Neural progenitor cell (in vitro differentiated cells): ENCODE data around the gene JMJD8. TPM values are rescaled to one million over a fixed set of nuclear protein-coding genes. Genes with fewer than 3 reads are reported as not detected.

Experiments
- DNase-seq: peaks from one replicate; pipeline ENCODE4 v3.0.0-alpha.2; 2016; ENCODE audit warnings: low spot score
- H2AFZ ChIP-seq: fragments of 200-600 bp; sonication (generic); replicated peaks from 2 replicates; pipeline ENCODE4 v1.6.1; 2016; ENCODE audit warnings: antibody characterized with exemption
- H3F3A ChIP-seq: fragments of 200-600 bp; sonication (generic); 2 replicates; pipeline ENCODE4 v1.6.1; 2016; ENCODE audit warnings: antibody characterized with exemption, low read depth
- H3K27ac ChIP-seq: fragments of 200-600 bp; sonication (generic); 2 replicates; pipeline ENCODE4 v1.5.1; 2016; ENCODE audit warnings: mild to moderate bottlenecking
- H3K27me3 ChIP-seq: fragments of 200-600 bp; sonication (generic); 2 replicates; pipeline ENCODE4 v1.6.1; 2016; ENCODE audit warnings: mild to moderate bottlenecking, moderate library complexity
- H3K36me3 ChIP-seq: fragments of 200-600 bp; sonication (generic); 2 replicates; pipeline ENCODE4 v1.5.1; 2016
- H3K4me1 ChIP-seq: fragments of 200-600 bp; sonication (generic); 2 replicates; pipeline ENCODE4 v1.6.1; 2016; ENCODE audit warnings: mixed run types
- H3K4me2 ChIP-seq: fragments of 200-600 bp; sonication (generic); 2 replicates; pipeline ENCODE4 v1.6.1; 2016
- H3K4me3 ChIP-seq: fragments of 200-600 bp; sonication (generic); 2 replicates; pipeline ENCODE4 v1.5.1; 2016
- H3K79me2 ChIP-seq: fragments of 200-600 bp; sonication (generic); 2 replicates; pipeline ENCODE4 v1.6.1; 2016; ENCODE audit warnings: low read depth
- H3K9ac ChIP-seq: fragments of 200-600 bp; sonication (generic); 2 replicates; pipeline ENCODE4 v1.6.1; 2016
- H3K9me3 ChIP-seq: fragments of 200-600 bp; sonication (generic); 2 replicates; pipeline ENCODE4 v1.5.1; 2016; ENCODE audit warnings: low read depth
- H4K20me1 ChIP-seq: fragments of 200-600 bp; sonication (generic); 2 replicates; pipeline ENCODE4 v1.6.1; 2016; ENCODE audit warnings: low read depth
- H3K27ac Mint-ChIP-seq: 3 replicates; pipeline ENCODE4 v1.8.0; 2021; ENCODE audit warnings: mixed read lengths
- H3K27me3 Mint-ChIP-seq: 2 replicates; pipeline ENCODE4 v1.8.0; 2022; ENCODE audit warnings: low read depth, mild to moderate bottlenecking, inconsistent platforms, moderate library complexity, mixed read lengths; ENCODE audit not compliant: insufficient read depth
- H3K36me3 Mint-ChIP-seq: 3 replicates; pipeline ENCODE4 v1.8.0; 2021; ENCODE audit warnings: mixed read lengths
- H3K4me1 Mint-ChIP-seq: 3 replicates; pipeline ENCODE4 v1.8.0; 2021; ENCODE audit warnings: mixed read lengths
- H3K4me3 Mint-ChIP-seq: 3 replicates; pipeline ENCODE4 v1.8.0; 2021; ENCODE audit warnings: mild to moderate bottlenecking, moderate library complexity, mixed read lengths
- H3K9me3 Mint-ChIP-seq: 3 replicates; pipeline ENCODE4 v1.8.0; 2020; ENCODE audit warnings: mixed read lengths
- EZH2 ChIP-seq: fragments of 200-600 bp; sonication (generic); IDR thresholded peaks from 2 replicates; pipeline ENCODE4 v1.6.1; 2017; ENCODE audit warnings: antibody characterized with exemption, mild to moderate bottlenecking, moderate library complexity
- EZH2phosphoT487 ChIP-seq: fragments of 200-600 bp; sonication (generic); IDR thresholded peaks from 2 replicates; pipeline ENCODE4 v1.6.1; 2017; ENCODE audit warnings: antibody characterized with exemption
- total RNA-seq: library from RNA; depleted of rRNA; stranded (reverse); fragments of >200 nt; gene quantifications from 2 replicates; pipeline ENCODE4 v1.2.3, GENCODE V29; 2015; ENCODE audit warnings: low replicate concordance
- TF ChIP-seq, protein P1 (sequence below): fragments of 200-600 bp; sonication (generic); IDR thresholded peaks from 2 replicates; pipeline ENCODE4 v1.5.1; 2017; ENCODE audit warnings: antibody characterized with exemption, mild to moderate bottlenecking

The JMJD8 gene
- total RNA-seq, 1 donor from 2014 or later: 32.1 TPM

DNA sequence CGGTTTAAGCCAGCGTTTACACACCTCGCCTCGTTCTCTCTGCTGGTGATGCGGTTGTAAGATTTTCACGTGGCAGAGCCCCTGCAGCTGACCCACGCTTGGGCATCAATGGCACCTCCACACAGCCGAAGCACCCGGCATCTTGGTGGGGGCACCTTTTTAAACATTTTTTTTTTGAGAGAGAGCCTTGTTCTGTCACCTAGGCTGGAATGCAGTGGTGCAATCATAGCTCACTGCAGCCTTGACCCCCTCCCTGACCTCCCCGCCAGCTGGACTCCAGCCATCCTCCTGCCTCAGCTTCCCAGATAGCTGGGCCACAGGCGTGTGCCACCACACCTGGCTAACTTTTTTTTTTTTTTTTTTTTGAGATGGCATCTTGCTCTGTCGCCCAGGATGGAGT is 30.1 kb downstream of the JMJD8 start:
- no peaks in the 10 kb centered on the region for H3K36me3 Mint-ChIP-seq
- no peak overlapping the region for H3K9ac ChIP-seq
- H3K79me2 ChIP-seq: no peaks in the 10 kb centered on the region
- no peak for TF ChIP-seq EZH2
- TF ChIP-seq, protein P1, sequence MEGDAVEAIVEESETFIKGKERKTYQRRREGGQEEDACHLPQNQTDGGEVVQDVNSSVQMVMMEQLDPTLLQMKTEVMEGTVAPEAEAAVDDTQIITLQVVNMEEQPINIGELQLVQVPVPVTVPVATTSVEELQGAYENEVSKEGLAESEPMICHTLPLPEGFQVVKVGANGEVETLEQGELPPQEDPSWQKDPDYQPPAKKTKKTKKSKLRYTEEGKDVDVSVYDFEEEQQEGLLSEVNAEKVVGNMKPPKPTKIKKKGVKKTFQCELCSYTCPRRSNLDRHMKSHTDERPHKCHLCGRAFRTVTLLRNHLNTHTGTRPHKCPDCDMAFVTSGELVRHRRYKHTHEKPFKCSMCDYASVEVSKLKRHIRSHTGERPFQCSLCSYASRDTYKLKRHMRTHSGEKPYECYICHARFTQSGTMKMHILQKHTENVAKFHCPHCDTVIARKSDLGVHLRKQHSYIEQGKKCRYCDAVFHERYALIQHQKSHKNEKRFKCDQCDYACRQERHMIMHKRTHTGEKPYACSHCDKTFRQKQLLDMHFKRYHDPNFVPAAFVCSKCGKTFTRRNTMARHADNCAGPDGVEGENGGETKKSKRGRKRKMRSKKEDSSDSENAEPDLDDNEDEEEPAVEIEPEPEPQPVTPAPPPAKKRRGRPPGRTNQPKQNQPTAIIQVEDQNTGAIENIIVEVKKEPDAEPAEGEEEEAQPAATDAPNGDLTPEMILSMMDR: no peak
- no peak for TF ChIP-seq EZH2phosphoT487
- H3K4me1 ChIP-seq: no peaks in the 10 kb centered on the region
- no peak overlapping the region for H3K27ac ChIP-seq
- H3K27me3 ChIP-seq: no peaks in the 10 kb centered on the region
- no peaks in the 10 kb centered on the region for H3K9me3 ChIP-seq
- H3K4me3 ChIP-seq: no peak overlapping the region
- H3K4me2 ChIP-seq: no peak overlapping the region
- no peaks in the 10 kb centered on the region for H3K36me3 ChIP-seq
- peaks cover 3% of the 10 kb centered on the region for H4K20me1 ChIP-seq
- no peaks in the 10 kb centered on the region for H3K9me3 Mint-ChIP-seq
- H2AFZ ChIP-seq: no peak overlapping the region
- H3K4me3 Mint-ChIP-seq: no peak overlapping the region
- H3K27ac Mint-ChIP-seq: no peak overlapping the region
- no peak for DNase-seq
- peaks cover 3% of the 10 kb centered on the region for H3K4me1 Mint-ChIP-seq
- no peaks in the 10 kb centered on the region for H3F3A ChIP-seq
- no peaks in the 10 kb centered on the region for H3K27me3 Mint-ChIP-seq

DNA sequence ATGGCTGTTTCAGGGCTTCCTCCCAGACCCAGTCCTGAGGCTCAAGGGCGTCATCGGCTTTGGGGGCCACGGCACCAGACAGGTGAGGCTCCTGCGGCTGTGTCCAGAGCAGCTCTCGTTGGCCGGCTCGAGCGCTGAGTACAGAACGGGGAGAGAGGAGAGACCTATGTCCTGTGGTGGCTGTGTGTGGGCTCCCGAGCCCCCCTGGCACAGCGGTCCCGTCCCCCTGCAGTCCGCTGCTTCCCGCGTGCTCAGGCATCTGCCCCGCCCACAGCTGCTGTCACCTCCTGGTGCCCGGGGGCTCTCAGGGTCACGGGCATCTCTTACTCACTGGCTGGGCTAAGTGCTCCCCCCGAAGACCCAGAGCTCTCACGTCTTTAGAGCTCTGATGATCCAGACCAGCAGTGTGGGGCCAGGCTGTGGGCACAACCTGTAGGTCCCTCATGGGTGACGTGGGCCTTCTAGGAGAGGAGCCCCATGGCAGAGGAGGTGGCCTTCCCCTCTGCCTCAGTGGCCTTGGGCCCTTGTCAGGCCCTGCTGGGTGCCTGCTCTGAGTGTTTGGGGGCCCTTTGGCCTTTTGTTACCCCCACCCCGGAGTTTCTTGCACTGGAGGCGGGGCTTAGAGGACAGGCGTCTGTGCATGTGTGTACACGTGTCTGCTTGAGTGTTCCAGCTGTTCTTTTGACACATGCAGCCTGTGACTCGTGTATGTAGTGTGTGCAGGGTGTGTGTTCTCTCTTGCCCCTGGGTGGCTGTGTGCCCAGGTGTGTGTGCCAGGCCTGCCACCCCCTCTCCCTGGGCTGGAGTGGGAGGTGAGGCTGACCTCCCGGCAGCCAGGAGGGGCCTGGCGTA is 31.5 kb downstream of the JMJD8 start:
- no peaks in the 10 kb centered on the region for H3K79me2 ChIP-seq
- Mint-ChIP-seq H3K27me3 (no peaks in the 10 kb centered on the region), H3K36me3 (no peaks in the 10 kb centered on the region), H3K27ac (no peak overlapping the region), H3K4me3 (peak overlapping the region; percentile 35), H3K9me3 (no peaks in the 10 kb centered on the region), H3K4me1 (peaks cover 3% of the 10 kb centered on the region)
- no peaks in the 10 kb centered on the region for H3K9me3 ChIP-seq
- DNase-seq: no peak
- H3K9ac ChIP-seq: no peak overlapping the region
- H3K4me1 ChIP-seq: peaks cover 5% of the 10 kb centered on the region
- H4K20me1 ChIP-seq: peaks cover 5% of the 10 kb centered on the region
- no peak overlapping the region for H3K4me2 ChIP-seq
- H3F3A ChIP-seq: peaks cover 9% of the 10 kb centered on the region
- TF ChIP-seq EZH2phosphoT487 (no peak), EZH2 (no peak)
- TF ChIP-seq, protein P1: no peak
- H2AFZ ChIP-seq: no peak overlapping the region
- H3K4me3 ChIP-seq: no peak overlapping the region
- no peaks in the 10 kb centered on the region for H3K27me3 ChIP-seq
- H3K36me3 ChIP-seq: no peaks in the 10 kb centered on the region
- H3K27ac ChIP-seq: no peak overlapping the region

DNA sequence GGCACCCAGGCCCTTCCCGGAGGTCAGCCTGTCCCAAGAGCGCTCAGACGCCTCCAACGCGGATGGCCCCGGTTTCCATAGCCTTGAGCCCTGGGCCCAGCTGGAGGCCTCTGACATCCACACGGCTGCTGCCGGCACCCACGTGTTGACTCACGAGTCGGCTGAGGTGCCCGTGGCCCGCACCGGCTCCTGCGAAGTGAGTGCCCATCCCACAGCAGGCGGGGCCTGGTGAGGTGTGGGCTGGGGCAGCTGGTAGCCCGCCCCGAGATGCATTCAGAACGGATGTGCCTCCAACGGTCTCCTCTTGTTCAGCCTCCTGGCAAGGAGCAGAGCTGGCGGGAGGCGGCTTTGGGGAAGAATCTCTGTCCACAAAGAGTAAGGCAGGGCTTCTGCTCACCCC is 32.3 kb downstream of the JMJD8 start:
- Histone ChIP-seq H3K9ac (no peak overlapping the region), H3K4me2 (no peak overlapping the region), H3K27me3 (no peaks in the 10 kb centered on the region), H3K36me3 (no peaks in the 10 kb centered on the region), H2AFZ (no peak overlapping the region), H3K27ac (no peak overlapping the region), H3K4me3 (no peak overlapping the region), H3F3A (peaks cover 9% of the 10 kb centered on the region), H3K9me3 (no peaks in the 10 kb centered on the region), H4K20me1 (peaks cover 8% of the 10 kb centered on the region), H3K79me2 (no peaks in the 10 kb centered on the region), H3K4me1 (peaks cover 5% of the 10 kb centered on the region)
- no peak overlapping the region for H3K27ac Mint-ChIP-seq
- H3K9me3 Mint-ChIP-seq: no peaks in the 10 kb centered on the region
- no peak for DNase-seq
- H3K4me1 Mint-ChIP-seq: peaks cover 3% of the 10 kb centered on the region
- H3K4me3 Mint-ChIP-seq: peak overlapping the region; percentile 27
- H3K27me3 Mint-ChIP-seq: no peaks in the 10 kb centered on the region
- no peak for TF ChIP-seq EZH2
- H3K36me3 Mint-ChIP-seq: no peaks in the 10 kb centered on the region

DNA sequence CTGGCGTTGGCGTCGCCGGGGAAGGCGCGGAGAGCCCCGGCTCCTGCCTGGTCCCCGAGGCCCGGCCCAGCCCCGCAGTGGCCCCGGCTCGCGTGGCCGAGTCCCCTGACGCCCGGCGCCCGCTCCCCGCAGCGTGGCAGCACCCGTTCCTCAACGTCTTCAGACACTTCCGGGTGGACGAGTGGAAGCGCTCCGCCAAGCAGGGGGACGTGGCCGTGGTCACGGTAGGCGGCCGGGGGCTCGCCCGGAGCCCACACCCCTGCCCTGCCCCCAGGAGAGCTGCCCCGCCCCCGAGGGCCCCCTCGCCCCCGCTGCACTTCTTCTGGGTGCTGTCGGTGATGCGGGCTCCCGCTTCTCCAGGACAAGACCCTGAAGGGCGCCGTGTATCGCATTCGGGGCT is 34.5 kb downstream of the JMJD8 start:
- H3K36me3 ChIP-seq: no peaks in the 10 kb centered on the region
- Mint-ChIP-seq H3K27me3 (no peaks in the 10 kb centered on the region), H3K4me1 (peaks cover 6% of the 10 kb centered on the region), H3K36me3 (no peaks in the 10 kb centered on the region), H3K4me3 (peak overlapping the region; percentile 83), H3K27ac (no peak overlapping the region), H3K9me3 (no peaks in the 10 kb centered on the region)
- TF ChIP-seq EZH2phosphoT487 (no peak), EZH2 (no peak)
- TF ChIP-seq, protein P1: no peak
- H3K4me1 ChIP-seq: peaks cover 5% of the 10 kb centered on the region
- peak overlapping the region; percentile 48 for H3K9ac ChIP-seq
- peak overlapping the region; percentile 81 for H3K4me3 ChIP-seq
- no peak for DNase-seq
- no peak overlapping the region for H3K27ac ChIP-seq
- H2AFZ ChIP-seq: peak overlapping the region; percentile 16
- H3K4me2 ChIP-seq: peak overlapping the region; percentile 92
- H4K20me1 ChIP-seq: peaks cover 8% of the 10 kb centered on the region
- H3F3A ChIP-seq: peaks cover 9% of the 10 kb centered on the region
- no peaks in the 10 kb centered on the region for H3K27me3 ChIP-seq
- H3K9me3 ChIP-seq: no peaks in the 10 kb centered on the region
- H3K79me2 ChIP-seq: no peaks in the 10 kb centered on the region
